ENCODE data around the gene DNALI1.
A peak's percentile ranks its signal among the peaks of the same experiment; 100 is the strongest.
"Not testable (repeated sequence)": the region's sequence is repeated elsewhere in the genome, so short reads cannot be mapped to it uniquely, and the experiment has no call there.

The DNALI1 gene

GRCh38 chr1:37515185-37516034, 41.3 kb upstream of the DNALI1 start:
- DNase-seq, result no peak
- WGBS, result 69% methylated on average over 12 of the region's 18 CpGs
- Histone ChIP-seq H3K27me3 (ENCODE audit: control insufficient read depth in 1 of 2, insufficient read depth in 1 of 2, low read length in 2 of 2) (no peaks in the 10 kb centered on the region), H3K4me3 (ENCODE audit: insufficient read depth in 1 of 2, low read depth in 1 of 2, low read length in 2 of 2) (peak overlapping the region; percentile 92 to 97), H3K9ac (ENCODE audit: low read length) (peak overlapping the region; percentile 96), H3K79me1 (replicated peaks; ENCODE audit: low read length, poor library complexity, severe bottlenecking) (peaks cover 9% of the 10 kb centered on the region), H3K4ac (ENCODE audit: low read depth in 1 of 2, low read length in 2 of 2) (peak overlapping the region in 1 of 2 experiments; percentile 45), H3K14ac (ENCODE audit: low read length in 2 of 2) (peak overlapping the region in 1 of 2 experiments; percentile 7), H4K8ac (ENCODE audit: low read length) (peak overlapping the region; percentile 78), H2AFZ (ENCODE audit: low read depth, low read length) (peak overlapping the region; percentile 89), H4K91ac (ENCODE audit: low read length) (no peak overlapping the region), H2AK5ac (ENCODE audit: low read length, severe bottlenecking) (no peak overlapping the region), H3K9me3 (ENCODE audit: control insufficient read depth, low read length) (no peaks in the 10 kb centered on the region), H3K18ac (ENCODE audit: low read depth in 1 of 2, low read length in 2 of 2) (peak overlapping the region; percentile 90 to 91), H3K4me1 (ENCODE audit: control insufficient read depth, insufficient read depth, low read depth, low read length) (peaks cover 3% of the 10 kb centered on the region), H3K27ac (ENCODE audit: low read length, poor library complexity, severe bottlenecking) (peak overlapping the region; percentile 81), H3K36me3 (ENCODE audit: control insufficient read depth in 1 of 2, insufficient read depth in 2 of 2, low read depth in 1 of 2, low read length in 2 of 2) (peaks cover 4 to 23% of the 10 kb centered on the region in 2 experiments), H2BK15ac (ENCODE audit: low read depth, poor library complexity, severe bottlenecking) (no peak overlapping the region), H2BK120ac (ENCODE audit: low read depth, low read length) (no peak overlapping the region), H2BK12ac (ENCODE audit: low read length in 2 of 2) (peak overlapping the region in 1 of 2 experiments; percentile 21), H3K4me2 (ENCODE audit: low read length, poor library complexity, severe bottlenecking) (peak overlapping the region; percentile 87), H2BK5ac (ENCODE audit: low read depth, low read length, poor library complexity, severe bottlenecking) (no peak overlapping the region), H3K23ac (ENCODE audit: low read length in 2 of 2) (no peak overlapping the region)

GRCh38 chr1:37517569-37517968, 39.2 kb upstream of the DNALI1 start:
- Histone ChIP-seq H3K4ac (ENCODE audit: low read depth in 1 of 2, low read length in 2 of 2) (no peak overlapping the region), H2BK12ac (ENCODE audit: low read length in 2 of 2) (no peak overlapping the region), H3K27ac (ENCODE audit: low read length, poor library complexity, severe bottlenecking) (no peak overlapping the region), H3K9ac (ENCODE audit: low read length) (no peak overlapping the region), H3K9me3 (ENCODE audit: control insufficient read depth, low read length) (no peaks in the 10 kb centered on the region), H4K8ac (ENCODE audit: low read length) (no peak overlapping the region), H3K18ac (ENCODE audit: low read depth in 1 of 2, low read length in 2 of 2) (no peak overlapping the region), H3K36me3 (ENCODE audit: control insufficient read depth in 1 of 2, insufficient read depth in 2 of 2, low read depth in 1 of 2, low read length in 2 of 2) (peaks cover 2 to 6% of the 10 kb centered on the region in 2 experiments), H3K23ac (ENCODE audit: low read length in 2 of 2) (no peak overlapping the region), H2BK5ac (ENCODE audit: low read depth, low read length, poor library complexity, severe bottlenecking) (no peak overlapping the region), H2BK15ac (ENCODE audit: low read depth, poor library complexity, severe bottlenecking) (no peak overlapping the region), H2AFZ (ENCODE audit: low read depth, low read length) (no peak overlapping the region), H4K91ac (ENCODE audit: low read length) (no peak overlapping the region), H3K4me3 (ENCODE audit: insufficient read depth in 1 of 2, low read depth in 1 of 2, low read length in 2 of 2) (no peak overlapping the region), H3K4me2 (ENCODE audit: low read length, poor library complexity, severe bottlenecking) (no peak overlapping the region), H3K27me3 (ENCODE audit: control insufficient read depth in 1 of 2, insufficient read depth in 1 of 2, low read length in 2 of 2) (no peaks in the 10 kb centered on the region), H2BK120ac (ENCODE audit: low read depth, low read length) (no peak overlapping the region), H3K4me1 (ENCODE audit: control insufficient read depth, insufficient read depth, low read depth, low read length) (peaks cover 3% of the 10 kb centered on the region), H3K14ac (ENCODE audit: low read length in 2 of 2) (no peak overlapping the region), H2AK5ac (ENCODE audit: low read length, severe bottlenecking) (no peak overlapping the region), H3K79me1 (replicated peaks; ENCODE audit: low read length, poor library complexity, severe bottlenecking) (peaks cover 5% of the 10 kb centered on the region)
- WGBS, result 97% methylated on average over 1 of the region's 1 CpG
- no peak for DNase-seq

GRCh38 chr1:37518241-37518640, 38.5 kb upstream of the DNALI1 start:
- not testable (repeated sequence) for H3K79me1 ChIP-seq (replicated peaks; ENCODE audit: low read length, poor library complexity, severe bottlenecking); H4K8ac ChIP-seq (ENCODE audit: low read length); H2BK12ac ChIP-seq (ENCODE audit: low read length in 2 of 2); H3K18ac ChIP-seq (ENCODE audit: low read depth in 1 of 2, low read length in 2 of 2); H3K4me1 ChIP-seq (ENCODE audit: control insufficient read depth, insufficient read depth, low read depth, low read length); H3K27ac ChIP-seq (ENCODE audit: low read length, poor library complexity, severe bottlenecking); H2BK5ac ChIP-seq (ENCODE audit: low read depth, low read length, poor library complexity, severe bottlenecking); DNase-seq; H2AK5ac ChIP-seq (ENCODE audit: low read length, severe bottlenecking); H3K9me3 ChIP-seq (ENCODE audit: control insufficient read depth, low read length); H3K36me3 ChIP-seq (ENCODE audit: control insufficient read depth in 1 of 2, insufficient read depth in 2 of 2, low read depth in 1 of 2, low read length in 2 of 2); H2BK120ac ChIP-seq (ENCODE audit: low read depth, low read length); H2BK15ac ChIP-seq (ENCODE audit: low read depth, poor library complexity, severe bottlenecking); H2AFZ ChIP-seq (ENCODE audit: low read depth, low read length); H3K14ac ChIP-seq (ENCODE audit: low read length in 2 of 2); H3K4ac ChIP-seq (ENCODE audit: low read depth in 1 of 2, low read length in 2 of 2); H3K9ac ChIP-seq (ENCODE audit: low read length); H3K27me3 ChIP-seq (ENCODE audit: control insufficient read depth in 1 of 2, insufficient read depth in 1 of 2, low read length in 2 of 2); H3K23ac ChIP-seq (ENCODE audit: low read length in 2 of 2); H3K4me2 ChIP-seq (ENCODE audit: low read length, poor library complexity, severe bottlenecking); H3K4me3 ChIP-seq (ENCODE audit: insufficient read depth in 1 of 2, low read depth in 1 of 2, low read length in 2 of 2); H4K91ac ChIP-seq (ENCODE audit: low read length)
- WGBS, result no CpG with 5 or more reads among the region's 31 CpGs

- not testable (repeated sequence) for H3K14ac ChIP-seq (ENCODE audit: low read length in 2 of 2); H4K8ac ChIP-seq (ENCODE audit: low read length); H2BK15ac ChIP-seq (ENCODE audit: low read depth, poor library complexity, severe bottlenecking); H3K9ac ChIP-seq (ENCODE audit: low read length); H3K36me3 ChIP-seq (ENCODE audit: control insufficient read depth in 1 of 2, insufficient read depth in 2 of 2, low read depth in 1 of 2, low read length in 2 of 2); H3K4me3 ChIP-seq (ENCODE audit: insufficient read depth in 1 of 2, low read depth in 1 of 2, low read length in 2 of 2); H3K27me3 ChIP-seq (ENCODE audit: control insufficient read depth in 1 of 2, insufficient read depth in 1 of 2, low read length in 2 of 2); H2BK12ac ChIP-seq (ENCODE audit: low read length in 2 of 2); H3K18ac ChIP-seq (ENCODE audit: low read depth in 1 of 2, low read length in 2 of 2); H2BK5ac ChIP-seq (ENCODE audit: low read depth, low read length, poor library complexity, severe bottlenecking); H3K9me3 ChIP-seq (ENCODE audit: control insufficient read depth, low read length); H3K27ac ChIP-seq (ENCODE audit: low read length, poor library complexity, severe bottlenecking); H3K4ac ChIP-seq (ENCODE audit: low read depth in 1 of 2, low read length in 2 of 2); H2BK120ac ChIP-seq (ENCODE audit: low read depth, low read length); H3K23ac ChIP-seq (ENCODE audit: low read length in 2 of 2); H4K91ac ChIP-seq (ENCODE audit: low read length); H3K4me2 ChIP-seq (ENCODE audit: low read length, poor library complexity, severe bottlenecking); H3K4me1 ChIP-seq (ENCODE audit: control insufficient read depth, insufficient read depth, low read depth, low read length); DNase-seq; H3K79me1 ChIP-seq (replicated peaks; ENCODE audit: low read length, poor library complexity, severe bottlenecking); H2AK5ac ChIP-seq (ENCODE audit: low read length, severe bottlenecking); H2AFZ ChIP-seq (ENCODE audit: low read depth, low read length)
- WGBS, result 75% methylated on average over 15 of the region's 15 CpGs
These were observed 37.8 kb upstream of the DNALI1 start for GRCh38 chr1:37518929-37519328.

Measured in mesenchymal stem cell (in vitro differentiated cells and primary cell).